LNCAP (cell line): Measurements from ENCODE around the gene ZNRF4.

Experiments
- CTCF ChIP-seq: fragments of 450-650 bp; IDR thresholded peaks from 2 replicates; pipeline ENCODE4 v1.5.1; 2017; ENCODE audit warnings: mild to moderate bottlenecking

ZNRF4 gene

GRCh38 chr19:5456130-5456840, 1.1 kb downstream of the ZNRF4 start:
- no peak for TF ChIP-seq CTCF

GRCh38 chr19:5456841-5457200, 1.6 kb downstream of the ZNRF4 start:
- TF ChIP-seq CTCF: no peak

DNA sequence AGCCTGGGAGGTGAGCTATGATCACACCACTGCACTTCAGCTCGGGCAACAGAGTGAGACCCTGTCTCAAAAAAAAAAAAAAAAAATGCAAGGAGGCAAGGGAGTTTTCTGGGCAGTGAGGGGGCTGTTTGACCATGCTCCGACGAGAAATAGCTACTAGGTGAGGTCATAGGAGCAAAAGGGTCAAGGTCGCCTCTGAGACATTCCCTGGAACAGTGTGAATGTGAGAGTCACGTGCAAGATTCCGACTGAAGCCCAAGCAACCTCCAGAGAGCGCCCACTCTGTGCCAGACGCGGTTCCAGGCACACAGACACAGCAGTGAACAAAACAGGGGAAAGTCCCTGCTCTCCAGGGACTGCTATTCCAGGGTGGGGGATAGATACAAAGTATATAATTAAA, 2.5 kb downstream of the ZNRF4 start:
- no peak for TF ChIP-seq CTCF

DNA sequence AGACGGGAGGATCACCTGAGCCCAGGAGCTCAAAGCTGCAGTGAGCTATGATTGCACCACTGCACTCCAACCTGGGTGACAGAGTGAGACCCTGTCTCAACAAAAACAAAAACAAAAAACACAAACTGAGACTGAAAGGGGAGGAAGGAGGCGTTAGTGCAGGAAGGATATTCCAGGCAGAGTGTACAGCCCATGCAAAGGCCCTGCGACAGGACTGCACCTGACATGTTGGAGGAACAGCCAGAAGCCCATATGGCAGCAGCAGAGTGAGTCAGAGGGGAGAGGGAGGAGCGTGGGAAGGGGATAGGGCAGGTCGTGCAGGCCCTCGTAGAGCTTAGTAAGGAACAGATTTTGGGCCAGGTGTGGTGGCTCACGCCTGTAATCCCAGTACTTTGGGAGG, 3.2 kb downstream of the ZNRF4 start:
- TF ChIP-seq CTCF: no peak

DNA sequence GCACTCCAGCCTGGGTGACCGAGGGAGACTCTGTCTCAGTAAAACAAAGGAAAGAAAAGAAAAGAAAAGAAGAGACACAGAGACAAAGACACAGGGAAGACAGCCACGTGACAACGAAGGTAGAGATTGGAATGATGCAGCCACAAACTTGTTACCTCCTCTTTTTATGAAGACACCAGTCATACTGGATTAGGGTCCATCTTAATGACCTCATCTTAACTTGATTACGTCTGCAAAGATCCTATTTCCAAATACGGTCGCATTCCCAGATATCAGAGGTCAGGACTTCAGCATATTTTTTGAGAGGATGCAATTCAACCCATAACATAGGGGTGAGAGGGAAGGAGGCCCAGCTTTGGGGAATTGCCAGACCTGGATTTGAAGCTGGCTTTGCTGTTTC, 4.1 kb downstream of the ZNRF4 start:
- no peak for TF ChIP-seq CTCF

GRCh38 chr19:5460748-5461147, 5.5 kb downstream of the ZNRF4 start:
- TF ChIP-seq CTCF: no peak

DNA sequence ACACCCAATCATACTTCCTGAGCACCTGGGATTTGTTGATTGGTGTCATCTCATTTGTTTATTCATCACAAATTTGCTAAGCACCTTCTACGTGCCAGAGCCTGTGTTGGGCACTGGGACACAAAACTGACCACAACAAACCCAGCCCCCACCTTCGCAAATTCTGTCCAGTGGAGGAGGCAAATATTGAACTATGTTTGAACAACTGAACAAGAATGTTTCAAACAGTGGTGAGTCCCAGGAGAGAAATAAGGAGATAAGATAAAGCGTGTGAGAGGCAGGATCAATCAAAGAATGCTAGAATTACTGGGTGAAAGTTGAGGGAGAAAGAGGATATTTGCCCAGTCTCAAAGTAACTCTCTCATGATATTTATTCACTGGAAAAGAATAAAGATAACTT, 8.7 kb downstream of the ZNRF4 start:
- TF ChIP-seq CTCF: no peak

DNA sequence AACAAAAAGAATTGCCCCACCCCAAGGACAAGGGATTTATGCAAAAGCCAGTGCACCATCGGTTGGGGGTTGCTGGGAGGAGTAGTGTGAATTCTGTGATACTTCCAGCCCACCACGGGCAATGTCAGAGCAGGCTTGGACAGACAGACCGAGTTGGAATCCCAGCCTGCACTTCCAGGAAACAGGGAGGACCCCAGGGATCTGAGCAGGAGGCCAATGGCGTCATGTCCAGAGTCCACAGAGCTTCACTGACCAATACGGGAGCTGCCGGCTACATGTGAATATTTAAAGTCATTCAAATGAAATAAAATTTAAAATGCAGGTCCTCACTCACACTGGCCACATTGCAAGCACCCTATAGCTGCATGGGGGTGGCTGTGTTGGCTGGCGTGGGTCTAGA, 10.9 kb downstream of the ZNRF4 start:
- no peak for TF ChIP-seq CTCF
